ENCODE measurements around the gene MPZ.
A peak's percentile ranks its signal among the peaks of the same experiment; 100 is the strongest.
"Not testable (repeated sequence)": the region's sequence is repeated elsewhere in the genome, so short reads cannot be mapped to it uniquely, and the experiment has no call there.

MPZ gene

DNA sequence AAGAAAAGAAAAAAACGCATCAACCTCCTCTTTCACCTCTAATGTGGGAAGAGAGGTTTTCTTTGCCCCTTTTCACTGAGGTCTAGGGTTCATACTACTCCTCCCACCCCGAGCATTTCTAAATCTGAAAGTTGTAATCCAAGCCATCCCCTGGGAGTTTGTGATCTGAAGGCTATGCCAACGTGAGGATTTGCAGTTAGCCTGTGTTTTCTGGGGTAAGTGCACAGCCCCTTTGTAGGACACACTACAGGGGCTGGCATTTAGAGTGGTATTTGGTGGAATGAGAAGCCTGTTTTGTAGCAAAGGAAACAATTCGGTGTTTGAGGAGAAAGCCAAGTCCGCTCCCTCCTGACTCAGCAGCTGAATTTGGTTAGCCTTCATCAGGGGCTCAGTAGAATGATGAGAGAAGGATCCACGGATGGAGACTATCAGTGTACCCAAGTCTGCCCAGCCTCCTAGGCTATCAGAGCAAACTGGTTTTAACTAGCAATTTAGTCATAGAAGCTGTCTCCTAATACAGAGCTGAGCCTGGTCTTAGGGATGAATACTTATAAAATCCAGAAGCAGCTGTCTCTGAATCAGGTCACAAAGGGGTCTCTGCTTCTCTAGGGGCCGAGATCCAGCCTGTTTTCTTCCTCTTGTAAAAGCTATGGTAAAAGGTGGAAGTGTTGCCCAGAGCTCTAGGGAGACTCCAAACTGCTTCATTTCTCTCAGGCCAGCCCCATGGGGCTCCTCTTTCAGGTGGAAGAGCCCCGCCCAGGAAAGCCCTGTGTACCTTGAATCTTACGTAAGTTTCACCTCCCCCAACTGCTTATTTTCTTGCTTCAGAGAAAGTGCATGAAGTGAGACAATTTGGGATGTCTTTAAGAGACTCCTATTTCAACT, 49.1 kb downstream of the MPZ start (continued):
- TF ChIP-seq PATZ1 (CRISPR knock-in tag; IDR thresholded peaks at IDR 0.05; ENCODE audit: borderline replicate concordance): no peak
- no peak for TF ChIP-seq TCF4 (CRISPR knock-in tag; IDR thresholded peaks at IDR 0.05; ENCODE audit: borderline replicate concordance)
- TF ChIP-seq ZFP30 (CRISPR knock-in tag; IDR thresholded peaks at IDR 0.05): no peak

DNA sequence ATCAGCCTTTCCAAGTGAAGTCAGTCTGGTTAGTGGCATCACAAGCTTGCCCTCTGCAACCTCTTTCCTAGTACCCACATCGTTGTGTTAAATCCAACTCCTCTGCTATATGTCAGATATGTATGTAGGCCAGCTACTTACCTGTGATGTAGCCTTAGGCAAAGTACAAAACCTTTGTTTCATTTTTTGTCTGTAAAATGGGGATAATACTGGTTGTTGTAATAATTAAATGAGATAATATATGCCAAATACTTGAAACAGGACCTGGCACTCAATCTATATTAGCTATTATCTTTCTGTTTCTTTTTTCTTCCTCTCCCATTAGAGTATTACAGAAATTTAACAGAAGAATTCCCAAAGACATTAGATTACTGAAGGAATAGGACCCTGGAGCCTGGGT, 50.0 kb downstream of the MPZ start:
- TF ChIP-seq ZFP30 (CRISPR knock-in tag; IDR thresholded peaks at IDR 0.05): no peak
- TF ChIP-seq SNAI2 (CRISPR knock-in tag; IDR thresholded peaks at IDR 0.05): no peak
- no peak for TF ChIP-seq PATZ1 (CRISPR knock-in tag; IDR thresholded peaks at IDR 0.05; ENCODE audit: borderline replicate concordance)
- no peak for TF ChIP-seq ZNF70 (CRISPR knock-in tag; IDR thresholded peaks at IDR 0.05)
- no peak for TF ChIP-seq TOX (CRISPR knock-in tag; IDR thresholded peaks at IDR 0.05; ENCODE audit: borderline replicate concordance)
- ATAC-seq: no peak

- no peak; the same call in 2 of the 3 replicates for ATAC-seq
- TF ChIP-seq SNAI2 (CRISPR knock-in tag; IDR thresholded peaks at IDR 0.05): no peak
Measured at GRCh38 chr1:161259345-161259702, 50.4 kb downstream of the MPZ start.

DNA sequence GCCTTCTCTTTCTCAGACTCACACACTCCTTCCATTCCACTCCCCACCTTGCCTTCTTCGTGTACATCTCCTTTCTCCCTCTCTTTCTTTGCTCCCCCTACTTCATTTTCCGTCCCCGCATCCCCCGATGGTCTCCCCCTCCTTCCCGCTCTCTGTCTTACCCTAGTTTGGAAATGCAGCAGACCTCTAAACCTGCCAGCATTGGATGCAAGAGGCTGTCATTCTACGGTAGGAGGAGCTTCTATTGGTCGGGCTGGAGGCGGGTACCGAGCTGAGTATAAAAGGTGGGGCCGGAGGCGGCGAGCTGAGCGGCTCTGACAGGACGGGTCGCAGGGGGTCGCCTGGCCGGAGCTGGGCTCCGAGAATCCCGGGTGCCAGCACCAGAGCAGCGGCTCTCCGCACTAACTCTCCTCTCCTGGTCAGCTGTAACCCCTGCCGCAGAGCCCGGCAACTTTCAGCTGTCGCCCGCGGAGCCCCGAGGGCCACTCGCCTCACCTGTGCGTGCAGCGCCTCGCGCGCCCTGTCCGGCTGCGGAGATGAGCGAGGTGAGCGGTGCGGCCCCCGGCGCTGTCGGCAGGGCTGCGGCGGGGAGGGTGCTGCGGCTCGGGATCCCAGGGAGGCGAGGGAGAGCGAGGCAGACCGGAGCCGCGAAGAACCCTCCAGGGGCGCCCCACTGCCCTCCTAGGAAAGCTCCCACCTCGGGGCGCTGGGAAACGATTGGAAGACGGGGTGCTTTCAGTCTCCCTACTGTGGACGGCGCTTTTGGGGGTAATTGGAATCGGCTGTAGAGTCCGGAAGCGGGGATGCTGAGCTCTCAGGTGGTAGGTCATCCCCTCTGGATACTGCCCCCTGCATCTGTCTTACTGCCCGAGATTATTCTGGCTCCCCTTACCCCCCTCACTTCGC, 51.1 kb downstream of the MPZ start, which contains the start of gene PCP4L1:
PCP4L1 (plus strand) TSS at position 307 of the 906 bp plus-strand sequence; CDS start at position 537, 230 bp downstream.
- ATAC-seq: peak; percentile 92
- TF ChIP-seq PPARA (CRISPR knock-in tag; IDR thresholded peaks at IDR 0.05; ENCODE audit: borderline replicate concordance) (no peak), TSHZ2 (CRISPR knock-in tag; IDR thresholded peaks at IDR 0.05) (no peak), TCF4 (CRISPR knock-in tag; IDR thresholded peaks at IDR 0.05; ENCODE audit: borderline replicate concordance) (no peak), ZC3H10 (CRISPR knock-in tag; IDR thresholded peaks at IDR 0.05) (no peak), ARNTL (CRISPR knock-in tag; IDR thresholded peaks at IDR 0.05; ENCODE audit: borderline replicate concordance, low read depth) (no peak), ZNF70 (CRISPR knock-in tag; IDR thresholded peaks at IDR 0.05) (no peak), ZFP3 (CRISPR knock-in tag; IDR thresholded peaks at IDR 0.05) (no peak), ZFP30 (CRISPR knock-in tag; IDR thresholded peaks at IDR 0.05) (no peak), GLIS3 (CRISPR knock-in tag; IDR thresholded peaks at IDR 0.05) (no peak), RARB (CRISPR knock-in tag; IDR thresholded peaks at IDR 0.05) (no peak)
- TF ChIP-seq, protein P1, sequence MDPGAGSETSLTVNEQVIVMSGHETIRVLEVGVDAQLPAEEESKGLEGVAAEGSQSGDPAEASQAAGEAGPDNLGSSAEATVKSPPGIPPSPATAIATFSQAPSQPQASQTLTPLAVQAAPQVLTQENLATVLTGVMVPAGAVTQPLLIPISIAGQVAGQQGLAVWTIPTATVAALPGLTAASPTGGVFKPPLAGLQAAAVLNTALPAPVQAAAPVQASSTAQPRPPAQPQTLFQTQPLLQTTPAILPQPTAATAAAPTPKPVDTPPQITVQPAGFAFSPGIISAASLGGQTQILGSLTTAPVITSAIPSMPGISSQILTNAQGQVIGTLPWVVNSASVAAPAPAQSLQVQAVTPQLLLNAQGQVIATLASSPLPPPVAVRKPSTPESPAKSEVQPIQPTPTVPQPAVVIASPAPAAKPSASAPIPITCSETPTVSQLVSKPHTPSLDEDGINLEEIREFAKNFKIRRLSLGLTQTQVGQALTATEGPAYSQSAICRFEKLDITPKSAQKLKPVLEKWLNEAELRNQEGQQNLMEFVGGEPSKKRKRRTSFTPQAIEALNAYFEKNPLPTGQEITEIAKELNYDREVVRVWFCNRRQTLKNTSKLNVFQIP (CRISPR knock-in tag; IDR thresholded peaks at IDR 0.05; ENCODE audit: borderline replicate concordance, low read depth): no peak

GRCh38 chr1:161257109-161257508, 52.7 kb downstream of the MPZ start:
- not testable (repeated sequence) for ATAC-seq

DNA sequence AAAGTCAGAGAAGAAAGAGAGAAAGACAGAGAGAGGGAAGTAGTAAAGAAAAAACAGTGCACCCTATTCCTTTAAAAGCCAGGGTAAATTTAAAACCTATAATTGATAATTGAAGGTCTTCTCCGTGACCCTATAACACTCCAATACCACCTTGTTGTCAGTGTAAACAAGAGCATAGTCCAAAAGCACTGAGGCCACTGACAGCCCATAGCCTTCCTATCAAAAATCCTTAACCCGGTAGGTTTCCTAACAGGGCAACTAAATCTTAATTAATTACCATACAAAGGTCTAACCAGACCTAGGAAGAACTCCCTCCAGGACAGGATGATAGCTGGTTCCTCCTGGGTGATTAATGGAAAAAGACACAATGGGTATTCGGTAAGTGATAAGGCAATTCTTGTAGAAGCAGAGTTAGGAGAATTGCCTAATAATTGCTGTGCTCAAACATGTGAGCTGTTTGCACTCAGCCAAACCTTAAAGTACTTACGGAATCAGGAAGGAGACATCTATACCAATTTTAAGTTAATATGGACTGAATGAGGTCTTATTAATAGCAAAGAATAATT, 53.7 kb downstream of the MPZ start:
- ATAC-seq: not testable (repeated sequence)

GRCh38 chr1:161255302-161255701, 54.5 kb downstream of the MPZ start:
- not testable (repeated sequence) for ATAC-seq

Measured in SK-N-SH treated with all-trans-retinoic acid at 6 μM for 48 hours (cell line).